Stimulated activated naive B cell treated with anti-CD40 and anti-IgM and Interleukin-4, amounts not matched to agents 10 μg/mL and 1 μg/mL and 100 μg/mL, for 72 hours (primary cell): ENCODE data around the gene SLC16A12.

Source experiments
- ATAC-seq, 2 donors: fragments of 150-1000 bp; cut with Tn5 transposase; replicated peaks; 2 replicates each; pipeline ENCODE4 v1.10.0; 2021; ENCODE audit warnings: moderate library complexity in 1 of 2
- DNase-seq: peaks from one replicate; pipeline ENCODE4 v3.0.0; 2021
- H3K27ac Mint-ChIP-seq: one replicate; pipeline ENCODE4 v1.8.0; 2022; ENCODE audit warnings: mild to moderate bottlenecking, mixed read lengths
- H3K27me3 Mint-ChIP-seq, 2 donors: one replicate each; pipeline ENCODE4 v1.8.0; 2022; ENCODE audit warnings: mixed read lengths in 2 of 2
- H3K36me3 Mint-ChIP-seq, 2 donors: one replicate each; pipeline ENCODE4 v1.8.0; 2022; ENCODE audit warnings: mixed read lengths in 2 of 2, mild to moderate bottlenecking in 1 of 2
- H3K4me1 Mint-ChIP-seq, 2 donors: one replicate each; pipeline ENCODE4 v1.8.0; 2022; ENCODE audit warnings: mixed read lengths in 2 of 2, mild to moderate bottlenecking in 1 of 2
- H3K4me3 Mint-ChIP-seq, 2 donors: one replicate each; pipeline ENCODE4 v1.8.0; 2022; ENCODE audit warnings: mild to moderate bottlenecking in 2 of 2, mixed read lengths in 2 of 2, moderate library complexity in 1 of 2
- H3K9me3 Mint-ChIP-seq, 2 donors: one replicate each; pipeline ENCODE4 v1.8.0; 2022; ENCODE audit warnings: mixed read lengths in 2 of 2, mild to moderate bottlenecking in 1 of 2

SLC16A12 gene

DNA sequence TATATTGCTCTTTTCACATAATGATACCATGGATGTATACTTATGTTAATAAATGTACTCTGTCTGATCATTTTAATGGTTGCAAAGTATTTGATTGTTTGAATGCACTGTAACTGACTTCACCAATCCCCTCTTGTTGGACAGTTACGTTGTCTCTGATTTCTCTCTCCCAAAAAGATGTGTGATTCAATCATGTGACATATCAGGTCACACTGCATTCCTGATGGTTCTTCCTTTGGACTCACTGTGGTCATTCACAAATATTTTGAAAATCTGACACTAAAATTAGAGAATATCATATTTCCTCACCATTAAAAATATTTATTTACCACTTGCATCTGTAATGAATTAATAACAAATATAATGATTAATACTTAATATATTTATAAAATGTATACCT, 22.2 kb downstream of the SLC16A12 start:
- no peaks in the 10 kb centered on the region for H3K36me3 Mint-ChIP-seq
- ATAC-seq (no peak), DNase-seq (no peak)
- no peaks in the 10 kb centered on the region for H3K4me1 Mint-ChIP-seq
- H3K27ac Mint-ChIP-seq: no peak overlapping the region
- no peak overlapping the region for H3K4me3 Mint-ChIP-seq
- H3K27me3 Mint-ChIP-seq: peaks cover 4 to 8% of the 10 kb centered on the region in 2 donors
- peaks cover 0 to 5% of the 10 kb centered on the region in 2 donors for H3K9me3 Mint-ChIP-seq

DNA sequence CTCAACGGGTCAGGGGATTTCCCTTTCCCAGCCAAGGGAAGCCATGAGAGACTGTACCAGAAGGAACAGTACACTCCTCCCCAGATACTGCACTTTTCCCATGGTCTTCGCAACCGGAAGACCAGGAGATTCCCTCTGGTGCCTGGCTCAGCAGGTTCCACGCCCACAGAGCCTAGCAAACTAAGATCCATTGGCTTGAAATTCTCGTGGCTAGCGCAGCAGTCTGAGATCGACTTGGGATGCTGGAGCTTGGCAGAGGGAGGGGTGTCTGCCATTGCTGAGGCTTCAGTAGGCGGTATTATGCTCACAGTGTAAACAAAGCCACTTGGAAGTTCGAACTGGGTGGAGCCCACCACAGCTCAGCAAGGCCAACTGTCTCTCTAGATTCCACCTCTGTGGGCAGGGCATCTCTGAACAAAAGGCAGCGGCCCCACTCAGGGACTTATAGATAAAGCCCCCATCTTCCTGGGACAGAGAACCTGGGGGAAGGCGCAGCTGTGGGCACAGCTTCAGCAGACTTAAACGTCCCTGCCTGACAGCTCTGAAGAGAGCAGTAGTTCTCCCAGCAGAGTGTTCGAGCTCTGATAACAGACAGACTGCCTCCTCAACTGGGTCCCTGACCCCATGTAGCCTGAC, 29.6 kb downstream of the SLC16A12 start:
- DNase-seq (no peak), ATAC-seq (no peak)
- Mint-ChIP-seq H3K9me3 (peaks cover 4 to 6% of the 10 kb centered on the region in 2 donors), H3K36me3 (peaks cover 0 to 3% of the 10 kb centered on the region in 2 donors), H3K4me3 (no peak overlapping the region), H3K27me3 (peaks cover 13 to 27% of the 10 kb centered on the region in 2 donors), H3K27ac (no peak overlapping the region), H3K4me1 (peaks cover 11 to 17% of the 10 kb centered on the region in 2 donors)

DNA sequence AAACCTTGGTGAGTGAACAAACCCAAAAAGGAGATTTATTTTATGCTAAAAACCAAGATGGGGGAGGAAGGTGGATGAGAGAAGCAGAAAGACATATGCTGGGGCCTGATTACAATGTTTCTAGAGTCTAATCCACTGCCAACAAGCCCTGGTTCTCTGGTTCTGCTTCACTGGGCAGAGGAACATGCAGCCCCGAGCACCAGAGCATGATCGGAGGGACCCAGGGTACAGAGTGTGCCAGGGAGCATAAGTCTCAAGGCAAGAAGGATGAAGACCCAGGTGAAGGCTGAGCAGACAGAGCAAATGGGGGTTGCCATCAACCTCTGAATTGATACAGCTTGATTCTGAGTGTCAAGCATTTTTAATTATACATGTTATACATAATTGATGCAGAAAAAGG, 30.7 kb downstream of the SLC16A12 start:
- Mint-ChIP-seq H3K4me1 (peaks cover 11 to 17% of the 10 kb centered on the region in 2 donors), H3K4me3 (no peak overlapping the region), H3K36me3 (peaks cover 0 to 3% of the 10 kb centered on the region in 2 donors), H3K27ac (no peak overlapping the region), H3K9me3 (peaks cover 2 to 4% of the 10 kb centered on the region in 2 donors), H3K27me3 (peaks cover 9 to 27% of the 10 kb centered on the region in 2 donors)
- DNase-seq (no peak), ATAC-seq (no peak)

DNA sequence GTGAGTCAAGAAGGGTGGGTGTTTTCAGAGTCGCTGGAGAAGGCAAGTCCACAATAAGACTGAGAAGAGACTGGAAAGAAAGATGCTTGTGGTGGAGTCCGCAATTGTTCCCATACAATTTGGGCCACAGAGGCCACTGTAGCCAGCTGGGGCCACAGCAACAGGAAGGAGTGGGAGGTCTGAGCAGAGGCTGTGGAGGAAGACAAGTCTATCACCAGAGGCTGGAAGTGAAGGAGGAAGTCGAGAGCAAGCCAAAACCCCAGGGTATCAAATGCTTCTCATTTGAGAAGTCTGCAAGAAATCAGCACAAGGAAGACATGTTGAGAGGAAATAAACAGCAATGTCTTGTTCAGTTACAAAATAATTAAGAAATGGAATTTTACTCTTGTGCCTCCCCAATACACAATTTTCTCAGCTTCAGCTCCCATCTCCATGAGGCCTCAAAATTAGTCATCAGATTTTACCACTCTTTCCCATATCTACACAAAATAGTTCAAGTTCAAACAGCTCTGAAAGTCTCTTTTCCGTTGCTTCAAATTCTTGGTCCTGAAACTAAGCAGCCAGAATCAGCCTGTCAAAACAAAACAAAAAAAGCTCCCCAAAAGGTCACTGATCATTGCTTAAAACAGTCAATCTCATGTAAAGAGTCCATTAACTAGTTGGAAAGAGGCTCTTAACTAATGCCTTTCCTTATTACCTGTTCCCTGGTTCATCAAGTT, 31.6 kb downstream of the SLC16A12 start:
- Mint-ChIP-seq H3K27ac (peak overlapping the region; percentile 31), H3K4me1 (peaks cover 11 to 17% of the 10 kb centered on the region in 2 donors), H3K4me3 (no peak overlapping the region), H3K9me3 (peaks cover 1 to 4% of the 10 kb centered on the region in 2 donors), H3K27me3 (peaks cover 9 to 25% of the 10 kb centered on the region in 2 donors), H3K36me3 (peaks cover 0 to 3% of the 10 kb centered on the region in 2 donors)
- DNase-seq: no peak
- peak; percentile 57 to 60 for ATAC-seq

DNA sequence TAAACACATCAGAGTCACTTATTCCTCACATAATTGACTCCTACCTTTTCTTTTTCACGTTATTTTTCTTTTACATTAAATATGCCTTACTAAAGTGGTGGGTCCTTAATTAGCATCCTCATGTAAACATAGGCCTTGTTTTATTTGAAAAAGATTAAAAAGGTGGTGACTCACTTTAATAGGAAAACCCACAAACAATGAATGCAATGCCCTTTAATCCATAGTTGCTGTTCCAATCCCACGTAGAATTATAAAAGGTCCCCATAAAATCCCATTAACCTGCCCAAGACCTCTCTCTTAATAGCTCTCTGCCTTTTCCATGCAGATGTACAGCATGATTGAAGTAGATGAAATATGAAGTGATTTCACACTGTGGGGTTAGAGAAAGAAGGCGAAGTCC, 32.2 kb downstream of the SLC16A12 start:
- H3K36me3 Mint-ChIP-seq: peaks cover 0 to 3% of the 10 kb centered on the region in 2 donors
- no peak overlapping the region for H3K4me3 Mint-ChIP-seq
- peaks cover 9 to 19% of the 10 kb centered on the region in 2 donors for H3K27me3 Mint-ChIP-seq
- H3K27ac Mint-ChIP-seq: no peak overlapping the region
- H3K9me3 Mint-ChIP-seq: peaks cover 1 to 4% of the 10 kb centered on the region in 2 donors
- peaks cover 11 to 17% of the 10 kb centered on the region in 2 donors for H3K4me1 Mint-ChIP-seq
- ATAC-seq (no peak), DNase-seq (no peak)

DNA sequence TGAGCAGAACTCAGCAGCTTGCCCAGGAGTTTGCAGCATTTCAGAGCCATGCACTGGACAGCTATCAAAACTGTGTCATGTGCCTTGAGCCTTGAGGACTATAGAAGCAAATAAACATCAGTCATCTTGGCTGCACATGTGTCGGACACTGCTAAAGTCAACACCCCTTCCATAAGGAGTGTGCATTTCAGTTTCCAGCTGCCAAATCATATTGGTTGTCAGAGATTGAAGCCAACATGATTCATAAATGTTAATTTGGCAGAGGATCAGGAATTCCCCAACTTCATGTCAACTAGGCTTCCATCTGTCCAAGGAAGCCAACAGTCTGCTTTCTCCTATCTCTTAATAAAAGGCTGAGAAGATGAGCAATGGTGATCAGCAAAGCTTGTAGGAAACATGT, 32.8 kb downstream of the SLC16A12 start:
- H3K27ac Mint-ChIP-seq: no peak overlapping the region
- H3K36me3 Mint-ChIP-seq: peaks cover 0 to 3% of the 10 kb centered on the region in 2 donors
- no peak for DNase-seq
- H3K4me3 Mint-ChIP-seq: no peak overlapping the region
- peaks cover 9 to 15% of the 10 kb centered on the region in 2 donors for H3K27me3 Mint-ChIP-seq
- no peak for ATAC-seq
- H3K9me3 Mint-ChIP-seq: peaks cover 1 to 4% of the 10 kb centered on the region in 2 donors
- peaks cover 11 to 17% of the 10 kb centered on the region in 2 donors for H3K4me1 Mint-ChIP-seq

DNA sequence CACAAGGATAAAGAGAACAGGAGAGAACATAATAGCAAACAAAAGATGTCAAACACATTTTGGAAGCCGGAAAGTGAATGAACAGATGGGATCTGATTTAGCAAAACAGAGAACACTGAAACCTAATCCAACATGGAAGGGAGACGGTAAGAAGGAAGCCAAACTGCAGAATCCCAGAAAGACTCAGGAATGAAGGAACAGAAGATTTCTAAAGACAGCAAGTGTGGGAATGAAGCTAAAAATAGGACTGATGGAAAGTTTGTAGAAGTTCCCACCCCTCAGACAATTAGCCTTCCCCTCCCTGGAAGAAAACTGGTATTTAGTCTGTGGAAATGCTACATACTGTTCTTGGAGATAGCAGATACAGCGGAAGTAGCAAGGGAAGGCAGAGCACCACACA, 40.8 kb downstream of the SLC16A12 start:
- no peaks in the 10 kb centered on the region for H3K36me3 Mint-ChIP-seq
- peaks cover 18 to 39% of the 10 kb centered on the region in 2 donors for H3K27me3 Mint-ChIP-seq
- no peak overlapping the region for H3K27ac Mint-ChIP-seq
- no peaks in the 10 kb centered on the region for H3K4me1 Mint-ChIP-seq
- no peak for ATAC-seq
- H3K4me3 Mint-ChIP-seq: no peak overlapping the region
- no peaks in the 10 kb centered on the region for H3K9me3 Mint-ChIP-seq
- DNase-seq: no peak

DNA sequence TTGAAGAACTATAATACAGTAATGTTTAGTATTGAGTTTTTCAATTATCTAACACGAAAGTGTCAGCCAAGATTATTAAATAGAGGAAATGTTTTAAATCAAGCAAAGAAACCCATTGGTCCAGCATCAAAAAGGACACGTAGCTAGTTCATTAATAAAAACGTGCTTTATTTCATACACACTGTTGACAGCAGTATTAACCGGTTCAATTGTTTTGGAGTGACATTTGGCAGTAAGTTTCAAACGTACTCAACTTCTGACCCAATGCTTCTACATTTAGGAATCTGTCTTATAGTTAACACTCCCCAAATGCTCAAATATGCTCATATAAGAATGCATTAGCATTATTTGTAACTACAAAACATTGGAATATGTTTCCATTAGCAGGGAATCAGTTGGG, 41.3 kb downstream of the SLC16A12 start:
- ATAC-seq (no peak), DNase-seq (no peak)
- H3K27me3 Mint-ChIP-seq: peaks cover 18 to 39% of the 10 kb centered on the region in 2 donors
- no peaks in the 10 kb centered on the region for H3K4me1 Mint-ChIP-seq
- H3K27ac Mint-ChIP-seq: no peak overlapping the region
- no peak overlapping the region for H3K4me3 Mint-ChIP-seq
- no peaks in the 10 kb centered on the region for H3K36me3 Mint-ChIP-seq
- no peaks in the 10 kb centered on the region for H3K9me3 Mint-ChIP-seq

DNA sequence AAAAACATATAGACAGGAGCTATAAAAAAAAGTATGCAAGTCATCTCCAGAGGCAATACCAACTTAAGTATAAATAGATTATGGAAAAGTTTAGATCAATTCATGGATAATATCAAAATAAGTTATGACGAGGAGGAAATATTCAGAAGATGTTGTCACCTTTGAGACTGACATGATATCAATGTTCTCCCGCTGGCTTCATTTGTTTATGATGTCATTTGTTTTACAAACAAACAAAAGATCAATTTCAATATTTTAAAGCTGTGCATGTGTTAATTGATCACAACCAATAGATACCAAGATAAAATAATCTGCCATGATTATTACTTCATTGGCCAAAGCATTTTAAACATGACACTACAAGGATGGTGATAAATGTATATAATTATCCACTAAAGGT, 43.5 kb downstream of the SLC16A12 start:
- H3K27me3 Mint-ChIP-seq: peaks cover 18 to 39% of the 10 kb centered on the region in 2 donors
- ATAC-seq: no peak

DNA sequence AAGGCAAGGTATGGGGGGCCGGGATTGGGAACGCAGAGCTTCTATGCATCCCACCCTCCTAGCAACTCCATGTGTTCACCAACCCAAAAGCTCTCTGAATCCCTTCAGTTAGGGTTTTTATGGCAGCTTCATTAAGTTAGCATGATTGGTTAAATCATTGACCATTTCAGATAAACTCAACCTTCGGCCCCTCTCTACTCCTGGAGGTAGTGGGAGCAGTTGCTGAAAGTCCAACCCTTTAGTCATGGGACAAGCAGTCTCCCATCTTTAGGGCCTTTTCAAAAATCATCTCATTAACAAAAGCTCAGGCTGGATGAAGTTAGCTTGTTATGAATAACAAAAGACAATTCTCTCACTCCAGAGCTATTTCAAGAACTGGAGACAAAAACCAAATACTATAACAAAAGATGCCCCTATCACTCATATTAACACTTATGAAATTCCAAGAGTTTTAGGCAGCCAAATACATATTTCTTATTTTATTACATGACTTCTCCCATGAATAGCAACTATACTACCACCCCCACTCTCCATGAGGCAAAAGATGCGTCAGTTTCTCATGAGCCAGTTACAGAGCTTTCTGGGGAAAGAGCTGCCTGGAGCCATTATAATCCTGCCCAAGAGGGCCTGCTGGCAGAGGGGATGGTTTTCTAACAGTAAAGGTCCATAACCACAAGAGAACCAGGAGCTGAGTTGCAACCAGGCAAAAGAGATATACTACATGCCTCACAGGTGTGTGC, 44.6 kb downstream of the SLC16A12 start:
- Mint-ChIP-seq H3K27me3 (peaks cover 18 to 33% of the 10 kb centered on the region in 2 donors), H3K9me3 (no peaks in the 10 kb centered on the region), H3K4me3 (no peak overlapping the region), H3K4me1 (no peaks in the 10 kb centered on the region), H3K36me3 (no peaks in the 10 kb centered on the region), H3K27ac (no peak overlapping the region)
- DNase-seq: no peak
- ATAC-seq: no peak

More for the DNA sequence above, 43.5 kb downstream of the SLC16A12 start:
- Mint-ChIP-seq H3K27ac (no peak overlapping the region), H3K4me3 (no peak overlapping the region), H3K36me3 (no peaks in the 10 kb centered on the region), H3K4me1 (no peaks in the 10 kb centered on the region), H3K9me3 (no peaks in the 10 kb centered on the region)
- no peak for DNase-seq

DNA sequence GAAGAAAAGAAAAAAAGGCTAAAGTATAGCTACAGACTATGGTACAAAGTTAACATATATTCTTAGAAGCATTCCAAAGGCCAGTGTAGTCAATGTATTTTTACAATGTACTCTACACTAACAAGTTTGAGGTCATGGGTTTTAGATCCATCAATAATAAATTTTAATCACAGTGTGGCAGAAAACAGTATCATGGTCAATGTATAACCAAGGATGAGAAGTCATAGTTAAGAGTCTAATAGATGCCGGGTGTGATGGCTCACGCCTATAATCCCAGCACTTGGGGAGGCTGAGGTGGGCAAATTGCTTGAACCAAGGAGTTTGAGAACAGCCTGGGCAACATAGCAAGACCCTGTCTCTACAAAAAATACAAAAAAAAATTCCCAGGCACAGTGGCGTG, 53.1 kb downstream of the SLC16A12 start:
- ATAC-seq (no peak), DNase-seq (no peak)
- Mint-ChIP-seq H3K27me3 (peaks cover 5 to 10% of the 10 kb centered on the region in 2 donors), H3K4me1 (peaks cover 14 to 16% of the 10 kb centered on the region in 2 donors), H3K9me3 (no peaks in the 10 kb centered on the region), H3K36me3 (no peaks in the 10 kb centered on the region), H3K4me3 (no peak overlapping the region), H3K27ac (no peak overlapping the region)

DNA sequence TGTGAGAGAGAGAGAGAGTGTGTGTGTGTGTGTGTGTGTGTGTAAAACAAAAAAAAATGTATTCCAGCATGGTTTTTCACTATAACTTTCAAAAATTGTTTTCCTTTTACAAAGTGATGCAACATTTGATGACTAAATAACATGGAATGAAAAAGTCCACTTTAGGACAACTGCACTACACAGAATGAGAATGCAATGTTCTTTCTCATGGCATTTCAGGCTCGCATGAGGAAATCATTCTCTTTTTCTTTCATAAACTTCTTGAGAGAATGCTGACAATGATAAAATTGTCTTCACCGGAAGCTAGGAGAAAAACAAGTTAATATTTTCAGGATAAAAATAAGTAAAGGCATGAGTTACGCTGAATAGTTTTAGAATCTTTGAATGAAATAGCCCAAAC, 53.7 kb downstream of the SLC16A12 start:
- no peak for DNase-seq
- H3K4me3 Mint-ChIP-seq: no peak overlapping the region
- peaks cover 5 to 10% of the 10 kb centered on the region in 2 donors for H3K27me3 Mint-ChIP-seq
- ATAC-seq: no peak
- H3K27ac Mint-ChIP-seq: no peak overlapping the region
- no peaks in the 10 kb centered on the region for H3K9me3 Mint-ChIP-seq
- peaks cover 14 to 16% of the 10 kb centered on the region in 2 donors for H3K4me1 Mint-ChIP-seq
- H3K36me3 Mint-ChIP-seq: no peaks in the 10 kb centered on the region

DNA sequence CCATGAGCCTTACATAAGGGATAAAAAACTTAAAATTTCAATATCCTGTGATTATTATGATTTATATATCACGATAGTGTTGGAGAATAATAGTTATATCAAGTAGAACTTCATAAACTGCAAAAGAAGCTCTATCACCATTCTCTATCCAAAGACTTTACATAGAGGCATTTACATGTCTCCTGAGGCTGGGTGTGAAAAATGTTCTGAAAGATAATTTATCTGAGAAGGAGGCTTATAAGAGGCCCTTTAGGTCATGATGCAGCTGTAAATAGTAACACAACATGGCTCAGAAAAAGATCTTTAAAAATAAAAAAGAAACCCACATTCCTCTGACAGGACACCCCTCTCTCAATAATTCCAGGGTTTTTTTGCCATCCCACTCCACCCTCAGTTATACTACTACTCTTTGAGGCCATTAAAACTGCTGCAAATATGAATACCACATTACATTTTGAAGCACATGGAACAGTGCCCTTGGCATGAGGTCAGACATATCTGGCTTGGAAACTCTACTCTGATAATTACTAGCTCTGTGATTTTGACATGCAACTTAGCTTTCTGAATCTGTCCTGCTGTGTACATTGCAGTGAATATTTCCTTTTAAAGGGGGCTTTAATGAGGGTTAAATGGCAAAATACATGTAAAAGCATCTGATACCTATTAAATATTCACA, 55.5 kb downstream of the SLC16A12 start:
- Mint-ChIP-seq H3K27ac (no peak overlapping the region), H3K4me3 (no peak overlapping the region), H3K36me3 (no peaks in the 10 kb centered on the region), H3K4me1 (peaks cover 14 to 16% of the 10 kb centered on the region in 2 donors), H3K9me3 (no peaks in the 10 kb centered on the region), H3K27me3 (peaks cover 0 to under 1% of the 10 kb centered on the region in 2 donors)
- DNase-seq (no peak), ATAC-seq (no peak)
